GM12878 (cell line): ENCODE measurements around the gene DNTTIP2. TPM values are rescaled to one million over a fixed set of nuclear protein-coding genes. Genes with fewer than 3 reads are reported as not detected.
"Not testable (repeated sequence)": the region's sequence is repeated elsewhere in the genome, so short reads cannot be mapped to it uniquely, and the experiment has no call there.

Experiments
- ATAC-seq: fragments of 200-7000 bp; cut with Tn5 transposase; 3 replicates; pipeline ENCODE4 v1.9.1; 2020; ENCODE audit warnings: mild to moderate bottlenecking, moderate library complexity
- BruUV-seq: library from RNA; stranded (reverse); fragments of 400-500 nt; replicated peaks from 2 replicates; lab custom pipeline; 2021; lab: Mats Ljungman, UMichigan
- CTCF ChIA-PET: fragments of 300-600 bp; sonication (Branson Sonifier 250); formaldehyde crosslinking; extraction: SDS; loops from one replicate; lab custom pipeline; 2021; ENCODE audit warnings: inconsistent platforms; lab: Yijun Ruan, JAX
- POLR2A ChIA-PET: fragments of 350-600 bp; formaldehyde crosslinking; extraction: SDS; loops from one replicate; lab custom pipeline; 2021; ENCODE audit warnings: inconsistent platforms; lab: Charles Lee
- RAD21 ChIA-PET: fragments of 300-600 bp; sonication (Branson Sonifier 250); formaldehyde crosslinking; loops from one replicate; lab custom pipeline; 2023; ENCODE audit warnings: antibody characterized with exemption; ENCODE audit not compliant: unreplicated experiment; lab: Charles Lee
- SMC1A ChIA-PET: fragments of 300-600 bp; sonication (Branson Sonifier 250); formaldehyde crosslinking; loops from one replicate; lab custom pipeline; 2023; ENCODE audit not compliant: unreplicated experiment, uncharacterized antibody; lab: Charles Lee
- DNase-seq: peaks from one replicate; pipeline ENCODE4 v3.0.0-alpha.2; 2011; ENCODE audit warnings: low read depth, low spot score
- FAIRE-seq: peaks from 3 replicates; lab custom pipeline; 2011; peaks lifted over from hg19 to GRCh38; lab: Jason Lieb, UNC
- H2AFZ ChIP-seq: 2 replicates; pipeline ENCODE4 v1.6.0; 2011; ENCODE audit warnings: low read depth, low read length, control low read depth; ENCODE audit not compliant: control insufficient read depth
- H3K27ac ChIP-seq: 2 replicates; pipeline ENCODE4 v1.5.1; 2011; ENCODE audit warnings: control low read depth; ENCODE audit not compliant: control insufficient read depth, insufficient read depth
- H3K27me3 ChIP-seq, 2 experiments: replicated peaks in 1 of 2; 2 replicates each; pipeline versions ENCODE4 v1.6.0 to v1.6.1; 2011; ENCODE audit warnings: low read length in 1 of 2; ENCODE audit not compliant: control insufficient read depth in 2 of 2, insufficient read depth in 2 of 2
- H3K36me3 ChIP-seq, 2 experiments: 2 replicates each; pipeline ENCODE4 v1.5.1; 2011; ENCODE audit warnings: low read length in 1 of 2; ENCODE audit not compliant: control insufficient read depth in 2 of 2, insufficient read depth in 2 of 2
- H3K4me1 ChIP-seq: 2 replicates; pipeline ENCODE4 v1.6.1; 2011; ENCODE audit warnings: mild to moderate bottlenecking, low read length, moderate library complexity, mixed read lengths; ENCODE audit not compliant: control insufficient read depth, insufficient read depth
- H3K4me2 ChIP-seq: 2 replicates; pipeline ENCODE4 v1.6.0; 2011; ENCODE audit warnings: control low read depth; ENCODE audit not compliant: control insufficient read depth, insufficient read depth
- H3K4me3 ChIP-seq: fragments of 200-600 bp; sonication (generic); 2 replicates; pipeline ENCODE4 v1.5.1; 2016
- H3K79me2 ChIP-seq: 2 replicates; pipeline ENCODE4 v1.6.0; 2011; ENCODE audit warnings: low read length; ENCODE audit not compliant: control insufficient read depth, insufficient read depth
- H3K9ac ChIP-seq: 2 replicates; pipeline ENCODE4 v1.8.0; 2011; ENCODE audit warnings: low read length, control low read depth, mixed read lengths; ENCODE audit not compliant: control insufficient read depth, insufficient read depth
- H3K9me3 ChIP-seq: replicated peaks from 3 replicates; pipeline ENCODE4 v1.5.1; 2011; ENCODE audit warnings: mild to moderate bottlenecking, low read length; ENCODE audit not compliant: control insufficient read depth, insufficient read depth
- H4K20me1 ChIP-seq: 2 replicates; pipeline ENCODE4 v1.6.0; 2011; ENCODE audit not compliant: control insufficient read depth, insufficient read depth
- ASH2L ChIP-seq: fragments of 300-600, 200-600 bp; sonication (generic); IDR thresholded peaks from 2 replicates; pipeline ENCODE4 v1.6.1; 2017; ENCODE audit warnings: low read depth, mild to moderate bottlenecking, borderline replicate concordance
- BHLHE40 ChIP-seq, 2 experiments: fragments of 450-650 bp in 1 of 2; IDR thresholded peaks; 2 replicates each; pipeline ENCODE4 v1.6.1; 2011 to 2017; ENCODE audit warnings: low read depth in 2 of 2, borderline replicate concordance in 1 of 2, improper control_type of control experiment in 1 of 2, low read length in 1 of 2, mild to moderate bottlenecking in 1 of 2
- CBX3 ChIP-seq: fragments of 200-600 bp; sonication (generic); IDR thresholded peaks from 2 replicates; pipeline ENCODE4 v1.6.1; 2016; ENCODE audit warnings: low read depth, borderline replicate concordance
- CHD1 ChIP-seq: IDR thresholded peaks from 2 replicates; pipeline ENCODE4 v1.6.1; 2012; ENCODE audit warnings: low read depth, low read length, improper control_type of control experiment
- DPF2 ChIP-seq: fragments of 450-650 bp; IDR thresholded peaks from 2 replicates; pipeline ENCODE4 v1.6.1; 2017; ENCODE audit warnings: mild to moderate bottlenecking
- IKZF1 ChIP-seq: fragments of 450-650 bp; conservative IDR thresholded peaks from 2 replicates; pipeline ENCODE4 v1.6.1; 2017; ENCODE audit warnings: antibody characterized with exemption, mild to moderate bottlenecking
- KDM1A ChIP-seq: fragments of 200-600 bp; sonication (generic); IDR thresholded peaks from 2 replicates; pipeline ENCODE4 v1.6.1; 2016; ENCODE audit warnings: borderline replicate concordance
- NFXL1 ChIP-seq: fragments of 450-650 bp; IDR thresholded peaks from 2 replicates; pipeline ENCODE4 v1.6.1; 2017; ENCODE audit warnings: antibody characterized with exemption, mild to moderate bottlenecking, borderline replicate concordance
- POLR2AphosphoS2 ChIP-seq: IDR thresholded peaks from 2 replicates; pipeline ENCODE4 v1.6.1; 2011; ENCODE audit warnings: low read depth, mild to moderate bottlenecking, low read length, improper control_type of control experiment, moderate library complexity
- RAD51 ChIP-seq: fragments of 450-650 bp; IDR thresholded peaks from 2 replicates; pipeline ENCODE4 v1.6.1; 2016; ENCODE audit warnings: moderate library complexity, mild to moderate bottlenecking, inconsistent platforms
- RB1 ChIP-seq: fragments of 450-650 bp; formaldehyde crosslinking; IDR thresholded peaks from 2 replicates; pipeline ENCODE4 v1.6.1; 2017; ENCODE audit warnings: mild to moderate bottlenecking, borderline replicate concordance
- STAT3 ChIP-seq: IDR thresholded peaks from 2 replicates; pipeline ENCODE4 v1.6.1; 2011; ENCODE audit warnings: low read depth, low read length, improper control_type of control experiment
- ZNF217 ChIP-seq: fragments of 450-650 bp; IDR thresholded peaks from 2 replicates; pipeline ENCODE4 v1.6.1; 2017; ENCODE audit warnings: antibody characterized with exemption, mild to moderate bottlenecking
- WGBS: methylation state at CpG from one replicate; pipeline ENCODE4 v1.1.6; 2016; ENCODE audit warnings: low lambda C conversion rate; ENCODE audit not compliant: insufficient replicate concordance, insufficient coverage; ENCODE audit errors: missing lambda C conversion rate; 5-methylcytosine and 5-hydroxymethylcytosine counted together
- in situ Hi-C: fragments of 300-500 bp; cut with MboI; formaldehyde crosslinking; loops from 9 replicates; pipeline ENCODE4 v1.14.3; 2018; ENCODE audit warnings: mixed read lengths
- intact Hi-C: fragments of 100-400 bp; cut with micrococcal nuclease; formaldehyde crosslinking; loops from one replicate; pipeline ENCODE4 v1.14.2; 2022; ENCODE audit not compliant: unreplicated experiment
- polyA plus RNA-seq, 11 experiments: library from polyadenylated mRNA; depleted of rRNA in 4 of 11; unstranded in 6 of 11; stranded (reverse) in 5 of 11; fragments of >200 nt; fragmentation: Nextera tagmentation in 4 of 11; fragmentation: Illumina TruSeq in 1 of 11; extraction: Ambion mirVana in 4 of 11; extraction: Trizol in 1 of 11; gene quantifications; 1 replicate in 1 of 11; 2 replicates in 10 of 11; pipeline versions ENCODE4 v1.2.1 to v1.2.3, GENCODE V29; 2011 to 2016; ENCODE audit warnings: inconsistent platforms in 2 of 11, missing spikeins in 2 of 11, low read depth in 1 of 11
- total RNA-seq, 4 experiments: library from RNA; depleted of rRNA in 3 of 4; stranded (reverse); fragments of >200 nt in 3 of 4; fragmentation: Illumina TruSeq in 1 of 4; extraction: Trizol in 1 of 4; gene quantifications; 2 replicates each; pipeline versions ENCODE4 v1.2.1 to v1.2.3, GENCODE V29; 2013 to 2021
- TF ChIP-seq, protein P1 (sequence below): IDR thresholded peaks from 2 replicates; pipeline ENCODE4 v1.6.1; 2012; ENCODE audit warnings: mild to moderate bottlenecking, low read depth, low read length
- TF ChIP-seq, protein P2 (sequence below): fragments of 450-650 bp; IDR thresholded peaks from 2 replicates; pipeline ENCODE4 v1.6.1; 2017; ENCODE audit warnings: low read depth, mild to moderate bottlenecking, moderate library complexity
- TF ChIP-seq, protein P3 (sequence below): fragments of 450-650 bp; IDR thresholded peaks from 2 replicates; pipeline ENCODE4 v1.6.1; 2016; ENCODE audit warnings: mild to moderate bottlenecking

DNTTIP2 gene
- total and polyA plus RNA-seq, 10 of the 15 experiments (the other 5 are each of a cell fraction or from before 2014, with no cell fraction given) = 34.3 to 99.2 (median 74.9) TPM

DNA sequence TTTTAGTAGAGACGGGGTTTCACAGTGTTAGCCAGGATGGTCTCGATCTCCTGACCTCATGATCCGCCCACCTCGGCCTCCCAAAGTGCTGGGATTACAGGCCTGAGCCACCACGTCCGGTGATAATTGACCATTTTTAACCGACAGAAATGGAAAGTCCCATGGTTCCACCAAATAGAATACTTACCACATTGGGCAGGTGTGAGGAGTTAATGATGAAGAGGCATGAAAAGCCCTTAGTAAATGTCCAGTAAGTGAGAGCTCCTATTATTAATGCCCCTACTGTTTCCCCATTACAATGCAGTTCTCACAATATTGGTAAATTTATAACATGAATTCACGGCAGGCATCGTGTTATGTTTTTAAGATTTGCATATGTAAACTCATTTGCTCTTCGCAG lies 38.3 kb upstream of the DNTTIP2 start (continued):
- TF ChIP-seq, protein P1, sequence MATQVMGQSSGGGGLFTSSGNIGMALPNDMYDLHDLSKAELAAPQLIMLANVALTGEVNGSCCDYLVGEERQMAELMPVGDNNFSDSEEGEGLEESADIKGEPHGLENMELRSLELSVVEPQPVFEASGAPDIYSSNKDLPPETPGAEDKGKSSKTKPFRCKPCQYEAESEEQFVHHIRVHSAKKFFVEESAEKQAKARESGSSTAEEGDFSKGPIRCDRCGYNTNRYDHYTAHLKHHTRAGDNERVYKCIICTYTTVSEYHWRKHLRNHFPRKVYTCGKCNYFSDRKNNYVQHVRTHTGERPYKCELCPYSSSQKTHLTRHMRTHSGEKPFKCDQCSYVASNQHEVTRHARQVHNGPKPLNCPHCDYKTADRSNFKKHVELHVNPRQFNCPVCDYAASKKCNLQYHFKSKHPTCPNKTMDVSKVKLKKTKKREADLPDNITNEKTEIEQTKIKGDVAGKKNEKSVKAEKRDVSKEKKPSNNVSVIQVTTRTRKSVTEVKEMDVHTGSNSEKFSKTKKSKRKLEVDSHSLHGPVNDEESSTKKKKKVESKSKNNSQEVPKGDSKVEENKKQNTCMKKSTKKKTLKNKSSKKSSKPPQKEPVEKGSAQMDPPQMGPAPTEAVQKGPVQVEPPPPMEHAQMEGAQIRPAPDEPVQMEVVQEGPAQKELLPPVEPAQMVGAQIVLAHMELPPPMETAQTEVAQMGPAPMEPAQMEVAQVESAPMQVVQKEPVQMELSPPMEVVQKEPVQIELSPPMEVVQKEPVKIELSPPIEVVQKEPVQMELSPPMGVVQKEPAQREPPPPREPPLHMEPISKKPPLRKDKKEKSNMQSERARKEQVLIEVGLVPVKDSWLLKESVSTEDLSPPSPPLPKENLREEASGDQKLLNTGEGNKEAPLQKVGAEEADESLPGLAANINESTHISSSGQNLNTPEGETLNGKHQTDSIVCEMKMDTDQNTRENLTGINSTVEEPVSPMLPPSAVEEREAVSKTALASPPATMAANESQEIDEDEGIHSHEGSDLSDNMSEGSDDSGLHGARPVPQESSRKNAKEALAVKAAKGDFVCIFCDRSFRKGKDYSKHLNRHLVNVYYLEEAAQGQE = no peak
- TF ChIP-seq POLR2AphosphoS2 = no peak
- no peak for TF ChIP-seq RAD51
- TF ChIP-seq, protein P2, sequence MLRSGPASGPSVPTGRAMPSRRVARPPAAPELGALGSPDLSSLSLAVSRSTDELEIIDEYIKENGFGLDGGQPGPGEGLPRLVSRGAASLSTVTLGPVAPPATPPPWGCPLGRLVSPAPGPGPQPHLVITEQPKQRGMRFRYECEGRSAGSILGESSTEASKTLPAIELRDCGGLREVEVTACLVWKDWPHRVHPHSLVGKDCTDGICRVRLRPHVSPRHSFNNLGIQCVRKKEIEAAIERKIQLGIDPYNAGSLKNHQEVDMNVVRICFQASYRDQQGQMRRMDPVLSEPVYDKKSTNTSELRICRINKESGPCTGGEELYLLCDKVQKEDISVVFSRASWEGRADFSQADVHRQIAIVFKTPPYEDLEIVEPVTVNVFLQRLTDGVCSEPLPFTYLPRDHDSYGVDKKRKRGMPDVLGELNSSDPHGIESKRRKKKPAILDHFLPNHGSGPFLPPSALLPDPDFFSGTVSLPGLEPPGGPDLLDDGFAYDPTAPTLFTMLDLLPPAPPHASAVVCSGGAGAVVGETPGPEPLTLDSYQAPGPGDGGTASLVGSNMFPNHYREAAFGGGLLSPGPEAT = peak; percentile 61
- TF ChIP-seq BHLHE40 (IDR thresholded peaks at IDR 0.05; ENCODE audit: borderline replicate concordance in 1 of 2, low read depth in 2 of 2, low read length in 1 of 2) = peak in 1 of 2 experiments; percentile 14; a peak in 1 of 4 replicates
- no peak for TF ChIP-seq KDM1A
- TF ChIP-seq RB1 = no peak
- TF ChIP-seq IKZF1 = peak; percentile 46
- 0 out of 2 replicates have a peak, but pooled peaks have one; percentile 38 for TF ChIP-seq DPF2
- TF ChIP-seq ASH2L = no peak
- no peak for TF ChIP-seq CBX3
- no peak for TF ChIP-seq STAT3
- TF ChIP-seq, protein P3, sequence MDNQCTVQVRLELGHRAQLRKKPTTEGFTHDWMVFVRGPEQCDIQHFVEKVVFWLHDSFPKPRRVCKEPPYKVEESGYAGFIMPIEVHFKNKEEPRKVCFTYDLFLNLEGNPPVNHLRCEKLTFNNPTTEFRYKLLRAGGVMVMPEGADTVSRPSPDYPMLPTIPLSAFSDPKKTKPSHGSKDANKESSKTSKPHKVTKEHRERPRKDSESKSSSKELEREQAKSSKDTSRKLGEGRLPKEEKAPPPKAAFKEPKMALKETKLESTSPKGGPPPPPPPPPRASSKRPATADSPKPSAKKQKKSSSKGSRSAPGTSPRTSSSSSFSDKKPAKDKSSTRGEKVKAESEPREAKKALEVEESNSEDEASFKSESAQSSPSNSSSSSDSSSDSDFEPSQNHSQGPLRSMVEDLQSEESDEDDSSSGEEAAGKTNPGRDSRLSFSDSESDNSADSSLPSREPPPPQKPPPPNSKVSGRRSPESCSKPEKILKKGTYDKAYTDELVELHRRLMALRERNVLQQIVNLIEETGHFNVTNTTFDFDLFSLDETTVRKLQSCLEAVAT = 0 out of 2 replicates have a peak, but pooled peaks have one; percentile 26
- no peak for TF ChIP-seq NFXL1
- no peak for TF ChIP-seq ZNF217
- no peak for TF ChIP-seq CHD1

DNA sequence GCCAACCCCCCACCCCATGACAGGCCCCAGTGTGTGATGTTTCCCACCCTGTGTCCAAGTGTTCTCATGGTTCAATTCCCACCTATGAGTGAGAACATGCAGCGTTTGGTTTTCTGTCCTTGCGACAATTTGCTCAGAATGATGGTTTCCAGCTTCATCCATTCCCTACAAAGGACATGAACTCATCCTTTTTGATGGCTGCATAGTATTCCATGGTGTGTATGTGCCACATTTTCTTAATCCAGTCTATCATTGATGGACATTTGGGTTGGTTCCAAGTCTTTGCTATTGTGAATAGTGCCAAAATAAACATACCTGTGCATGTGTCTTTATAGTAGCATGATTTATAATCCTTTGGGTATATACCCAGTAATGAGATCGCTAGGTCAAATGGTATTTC lies 31.9 kb upstream of the DNTTIP2 start:
- H3K4me1 ChIP-seq, FAIRE-seq, H3K27ac ChIP-seq, DNase-seq, ATAC-seq, intact Hi-C loops, H3K27me3 ChIP-seq, in situ Hi-C loops, H2AFZ ChIP-seq, H3K4me2 ChIP-seq, RAD21 ChIA-PET, H3K9ac ChIP-seq, H3K9me3 ChIP-seq, H4K20me1 ChIP-seq, H3K4me3 ChIP-seq, BruUV-seq, H3K36me3 ChIP-seq: not testable (repeated sequence)
- ChIA-PET SMC1A (interaction anchor here (0.9 to 1.2 kb wide), 2 partner anchors 26 to 31 kb away, joined by 4 read pairs; partner anchors contain the start of gene DNTTIP2), CTCF (interaction anchor here (1.2 to 2.2 kb wide), 4 partner anchors 11 to 129 kb away, joined by 4 to 12 read pairs (median 4); no protein-coding TSS in a partner anchor), POLR2A (interaction anchor here (0.6 kb wide), 1 partner anchor 53 kb away, joined by 3 read pairs; no protein-coding TSS in a partner anchor)
- WGBS = 90% methylated on average over 3 of the region's 3 CpGs
- peaks cover 22% of the 10 kb centered on the region for H3K79me2 ChIP-seq
